Esophagus muscularis mucosa (tissue), 4 donors: ENCODE results near the gene LCE2A. TPM values are rescaled to one million over a fixed set of nuclear protein-coding genes. Genes with fewer than 3 reads are reported as not detected.

Source experiments
- DNase-seq: peaks from one replicate; pipeline ENCODE4 v3.0.0-alpha.2; 2017; ENCODE audit errors: extremely low spot score
- H3K27ac ChIP-seq, 4 donors: fragments of 200-600 bp; sonication (generic); replicated peaks in 1 of 4; 1 replicate in 3 of 4; 2 replicates in 1 of 4; pipeline ENCODE4 v1.5.1; 2016 to 2019; ENCODE audit warnings: mild to moderate bottlenecking in 1 of 4
- H3K27me3 ChIP-seq, 4 donors: fragments of 200-600 bp; sonication (generic); one replicate each; pipeline versions ENCODE4 v1.5.1 to v1.6.0; 2016 to 2019
- H3K36me3 ChIP-seq, 4 donors: fragments of 200-600 bp; sonication (generic); one replicate each; pipeline ENCODE4 v1.5.1; 2016 to 2019
- H3K4me1 ChIP-seq, 4 donors: fragments of 200-600 bp; sonication (generic); one replicate each; pipeline ENCODE4 v1.5.1; 2016 to 2019
- H3K4me3 ChIP-seq, 4 donors: fragments of 200-600 bp; sonication (generic); 1 replicate in 2 of 4; 2 replicates in 2 of 4; pipeline ENCODE4 v1.5.1; 2016 to 2019; ENCODE audit warnings: mild to moderate bottlenecking in 4 of 4, moderate library complexity in 1 of 4
- H3K9me3 ChIP-seq, 4 donors: fragments of 200-600 bp; sonication (generic); 1 replicate in 3 of 4; 2 replicates in 1 of 4; pipeline ENCODE4 v1.5.1; 2016 to 2019
- EP300 ChIP-seq: sonication (generic); formaldehyde crosslinking; IDR thresholded peaks from one replicate; pipeline ENCODE4 v1.6.1; 2017; ENCODE audit warnings: antibody characterized with exemption
- POLR2A ChIP-seq: fragments of 450-650 bp; IDR thresholded peaks from one replicate; pipeline ENCODE4 v1.6.1; 2017; ENCODE audit warnings: antibody characterized with exemption, moderate library complexity, mild to moderate bottlenecking, low read depth
- POLR2AphosphoS5 ChIP-seq, 2 donors: sonication (generic); formaldehyde crosslinking; IDR thresholded peaks; one replicate each; pipeline ENCODE4 v1.6.1; 2017; ENCODE audit warnings: antibody characterized with exemption in 2 of 2
- WGBS: methylation state at CpG from one replicate; pipeline ENCODE4 v1.1.5; 2018; 5-methylcytosine and 5-hydroxymethylcytosine counted together
- intact Hi-C: fragments of 100-400 bp; cut with DNase I; formaldehyde crosslinking; loops from one replicate; pipeline ENCODE4 v1.15.1; 2023
- total RNA-seq, 4 donors: library from RNA; depleted of rRNA; stranded (reverse); fragments of >200 nt; gene quantifications; one replicate each; pipeline versions ENCODE4 v1.1.0 to v1.2.1, GENCODE V29; 2016
- TF ChIP-seq, protein P1 (sequence below), 3 experiments: fragments of 200-600 bp in 2 of 3; fragments of 450-650 bp in 1 of 3; sonication (generic) in 2 of 3; IDR thresholded peaks; one replicate each; pipeline ENCODE4 v1.5.1; 2017 to 2019; ENCODE audit warnings: antibody characterized with exemption in 3 of 3, mild to moderate bottlenecking in 2 of 3, moderate library complexity in 1 of 3

Gene LCE2A
- total RNA-seq, 4 donors from 2014 or later = not detected

DNA sequence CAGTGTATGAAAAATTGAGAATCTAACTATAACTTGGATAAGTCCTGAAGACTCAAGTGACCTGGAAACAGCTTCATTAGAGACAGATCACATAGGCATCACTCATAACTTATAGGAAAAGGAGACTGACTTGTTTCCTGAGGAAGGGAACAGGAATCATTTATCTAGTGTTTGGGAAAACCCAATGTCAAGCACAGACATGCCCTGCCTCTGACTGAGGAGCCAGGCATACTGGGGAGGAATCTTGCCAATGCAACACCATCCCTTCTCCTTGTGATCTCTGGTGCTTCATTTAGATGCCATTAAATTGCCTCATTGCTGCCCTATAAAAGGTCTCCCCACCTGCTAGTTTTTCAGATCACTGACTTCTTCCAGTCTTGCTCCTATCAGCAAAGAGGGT, 20.1 kb downstream of the LCE2A start:
- Histone ChIP-seq H3K4me3 (no peak overlapping the region), H3K36me3 (no peaks in the 10 kb centered on the region), H3K27me3 (no peaks in the 10 kb centered on the region), H3K27ac (no peak overlapping the region), H3K9me3 (peaks cover 0 to 14% (median 10%) of the 10 kb centered on the region in 4 donors), H3K4me1 (no peaks in the 10 kb centered on the region)
- TF ChIP-seq POLR2A (no peak), POLR2AphosphoS5 (IDR thresholded peaks at IDR 0.05) (no peak), EP300 (no peak)
- TF ChIP-seq, protein P1, sequence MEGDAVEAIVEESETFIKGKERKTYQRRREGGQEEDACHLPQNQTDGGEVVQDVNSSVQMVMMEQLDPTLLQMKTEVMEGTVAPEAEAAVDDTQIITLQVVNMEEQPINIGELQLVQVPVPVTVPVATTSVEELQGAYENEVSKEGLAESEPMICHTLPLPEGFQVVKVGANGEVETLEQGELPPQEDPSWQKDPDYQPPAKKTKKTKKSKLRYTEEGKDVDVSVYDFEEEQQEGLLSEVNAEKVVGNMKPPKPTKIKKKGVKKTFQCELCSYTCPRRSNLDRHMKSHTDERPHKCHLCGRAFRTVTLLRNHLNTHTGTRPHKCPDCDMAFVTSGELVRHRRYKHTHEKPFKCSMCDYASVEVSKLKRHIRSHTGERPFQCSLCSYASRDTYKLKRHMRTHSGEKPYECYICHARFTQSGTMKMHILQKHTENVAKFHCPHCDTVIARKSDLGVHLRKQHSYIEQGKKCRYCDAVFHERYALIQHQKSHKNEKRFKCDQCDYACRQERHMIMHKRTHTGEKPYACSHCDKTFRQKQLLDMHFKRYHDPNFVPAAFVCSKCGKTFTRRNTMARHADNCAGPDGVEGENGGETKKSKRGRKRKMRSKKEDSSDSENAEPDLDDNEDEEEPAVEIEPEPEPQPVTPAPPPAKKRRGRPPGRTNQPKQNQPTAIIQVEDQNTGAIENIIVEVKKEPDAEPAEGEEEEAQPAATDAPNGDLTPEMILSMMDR (IDR thresholded peaks at IDR 0.05) = no peak
- intact Hi-C loops = no loop called here
- DNase-seq = no peak

DNA sequence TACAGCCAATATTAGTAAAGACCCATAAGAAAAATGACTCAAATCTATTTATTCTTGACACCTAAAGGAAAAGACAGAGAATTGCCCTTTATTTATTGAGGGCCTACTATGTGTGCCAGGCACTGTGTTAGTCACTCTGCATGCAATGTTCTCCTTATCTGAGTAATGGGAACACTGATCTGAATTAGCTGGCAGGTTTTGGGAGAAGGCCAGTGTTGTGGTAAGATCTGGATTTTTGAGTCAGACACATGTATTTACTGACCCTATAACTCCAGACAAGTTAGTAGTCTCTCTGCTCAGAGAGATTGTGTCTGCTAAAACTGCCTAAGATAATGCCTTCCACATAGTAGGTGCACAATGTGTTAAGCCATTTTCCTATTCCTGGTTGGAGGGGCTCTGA, 27.1 kb downstream of the LCE2A start:
- intact Hi-C loops = no loop called here
- Histone ChIP-seq H3K9me3 (no peaks in the 10 kb centered on the region), H3K36me3 (no peaks in the 10 kb centered on the region), H3K4me1 (no peaks in the 10 kb centered on the region), H3K4me3 (no peak overlapping the region), H3K27me3 (no peaks in the 10 kb centered on the region), H3K27ac (no peak overlapping the region)
- TF ChIP-seq POLR2AphosphoS5 (IDR thresholded peaks at IDR 0.05) (no peak), POLR2A (no peak), EP300 (no peak)
- TF ChIP-seq, protein P1 (IDR thresholded peaks at IDR 0.05) = no peak
- no peak for DNase-seq

DNA sequence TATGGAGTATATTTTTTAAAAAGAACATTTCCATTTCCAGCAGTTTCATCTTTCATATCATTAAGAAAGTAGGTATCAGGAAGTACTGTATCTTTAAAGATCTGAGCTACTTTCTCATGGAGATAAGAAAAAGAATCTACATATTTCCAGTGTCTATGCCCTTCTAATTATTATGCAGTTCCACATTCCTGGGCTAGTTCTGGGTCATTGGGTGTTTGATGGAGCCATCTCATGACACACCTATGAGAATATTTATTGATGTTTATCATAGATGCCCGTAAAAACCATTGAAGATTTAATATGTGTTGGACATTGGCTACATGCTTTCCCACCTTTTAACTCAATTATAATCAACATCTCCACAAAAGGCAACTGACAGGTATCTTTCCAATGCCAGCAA, 30.8 kb downstream of the LCE2A start:
- no peak for DNase-seq
- Histone ChIP-seq H3K27me3 (no peaks in the 10 kb centered on the region), H3K4me1 (no peaks in the 10 kb centered on the region), H3K4me3 (no peak overlapping the region), H3K36me3 (no peaks in the 10 kb centered on the region), H3K9me3 (no peaks in the 10 kb centered on the region), H3K27ac (no peak overlapping the region)
- WGBS = 69% methylated on average over 1 of the region's 1 CpG
- TF ChIP-seq, protein P1 (IDR thresholded peaks at IDR 0.05) = no peak
- TF ChIP-seq POLR2A (no peak), EP300 (no peak), POLR2AphosphoS5 (IDR thresholded peaks at IDR 0.05) (no peak)
- intact Hi-C loops = no loop called here

DNA sequence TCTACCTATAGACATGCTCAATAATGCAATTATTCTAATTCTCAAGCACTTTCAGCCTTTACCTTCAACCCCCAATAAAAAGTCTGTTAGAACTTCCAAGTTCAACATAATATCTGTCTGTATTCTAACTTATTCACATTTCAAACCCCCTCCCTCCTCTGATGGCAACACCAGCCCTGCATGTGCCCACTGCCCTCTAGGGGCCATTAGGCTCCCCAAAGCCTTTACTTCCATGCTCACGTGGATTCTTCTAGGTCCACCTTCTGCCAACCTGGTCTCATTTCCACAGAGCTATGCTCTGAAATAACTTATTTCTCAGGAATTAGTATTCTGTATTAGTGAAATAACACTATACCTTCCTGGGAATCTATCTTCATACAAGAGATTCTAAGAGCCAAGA, 37.5 kb downstream of the LCE2A start:
- Histone ChIP-seq H3K4me3 (no peak overlapping the region), H3K4me1 (no peaks in the 10 kb centered on the region), H3K27ac (no peak overlapping the region), H3K27me3 (no peaks in the 10 kb centered on the region), H3K9me3 (no peaks in the 10 kb centered on the region), H3K36me3 (no peaks in the 10 kb centered on the region)
- intact Hi-C loops = no loop called here
- TF ChIP-seq EP300 (no peak), POLR2AphosphoS5 (IDR thresholded peaks at IDR 0.05) (no peak), POLR2A (no peak)
- TF ChIP-seq, protein P1 (IDR thresholded peaks at IDR 0.05) = no peak
- WGBS = 48% methylated on average over 1 of the region's 1 CpG
- no peak for DNase-seq

DNA sequence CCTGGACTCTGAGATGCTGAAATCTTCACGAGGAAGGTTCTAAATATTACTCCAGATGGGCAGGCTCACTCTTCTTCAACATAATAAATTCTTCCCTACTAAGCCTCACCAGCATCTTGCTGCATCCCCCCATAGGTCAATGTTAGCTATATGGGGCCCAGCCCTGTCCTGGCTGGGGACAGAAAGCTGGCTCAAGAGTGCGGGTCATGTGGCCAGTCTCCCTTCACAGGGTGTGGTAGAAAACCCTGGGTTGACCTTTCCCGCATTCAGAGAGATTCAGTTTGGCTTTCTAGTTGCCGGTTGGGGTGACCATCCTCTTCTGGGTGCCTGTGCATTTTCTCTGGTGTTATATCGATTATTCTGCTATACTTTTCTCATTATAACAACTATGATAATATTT, 39.9 kb downstream of the LCE2A start:
- Histone ChIP-seq H3K27ac (no peak overlapping the region), H3K4me3 (no peak overlapping the region), H3K36me3 (no peaks in the 10 kb centered on the region), H3K27me3 (no peaks in the 10 kb centered on the region), H3K9me3 (no peaks in the 10 kb centered on the region), H3K4me1 (no peaks in the 10 kb centered on the region)
- no peak for TF ChIP-seq POLR2AphosphoS5 (IDR thresholded peaks at IDR 0.05)
- no peak for TF ChIP-seq EP300
- TF ChIP-seq, protein P1 (IDR thresholded peaks at IDR 0.05) = no peak
- TF ChIP-seq POLR2A = no peak
- intact Hi-C loops = no loop called here
- 85% methylated on average over 5 of the region's 5 CpGs for WGBS
- DNase-seq = no peak
